Caco-2 (cell line): ENCODE data around the gene PPFIBP2. TPM values are rescaled to one million over a fixed set of nuclear protein-coding genes. Genes with fewer than 3 reads are reported as not detected.

ENCODE experiments used
- BruUV-seq: library from RNA; stranded (reverse); fragments of 400-500 nt; replicated peaks from 2 replicates; lab custom pipeline; 2021; lab: Mats Ljungman, UMichigan
- CTCF ChIA-PET: fragments of 300-600 bp; sonication (Branson Sonifier 250); formaldehyde crosslinking; loops from one replicate; lab custom pipeline; 2022; ENCODE audit warnings: antibody characterized with exemption; lab: Charles Lee
- POLR2A ChIA-PET: fragments of 300-600 bp; sonication (Branson Sonifier 250); formaldehyde crosslinking; loops from one replicate; lab custom pipeline; 2022; ENCODE audit warnings: antibody characterized with exemption; lab: Charles Lee
- DNase-seq, 2 experiments: peaks; one replicate each; pipeline versions ENCODE4 v3.0.0 to v3.0.0-alpha.2; 2020 to 2022
- H3K27me3 ChIP-seq: replicated peaks from 2 replicates; pipeline ENCODE4 v1.6.0; 2011; ENCODE audit warnings: low read length; ENCODE audit not compliant: control insufficient read depth, insufficient read depth
- H3K36me3 ChIP-seq: 2 replicates; pipeline ENCODE4 v1.5.1; 2011; ENCODE audit warnings: low read length; ENCODE audit not compliant: control insufficient read depth, insufficient read depth
- H3K4me1 ChIP-seq: fragments of 250-450 bp; sonication (Bioruptor Pico); 2 replicates; pipeline ENCODE4 v1.5.1; 2020; ENCODE audit warnings: mild to moderate bottlenecking
- H3K4me3 ChIP-seq: 2 replicates; pipeline ENCODE4 v1.5.1; 2011; ENCODE audit warnings: low read depth, mild to moderate bottlenecking, control low read depth, low read length
- H3K9me3 ChIP-seq: fragments of 250-450 bp; sonication (Bioruptor Pico); 2 replicates; pipeline ENCODE4 v1.5.1; 2020; ENCODE audit warnings: mild to moderate bottlenecking, moderate library complexity
- H3K27ac Mint-ChIP-seq: one replicate; pipeline ENCODE4 v1.8.0; 2022; ENCODE audit warnings: mixed read lengths; ENCODE audit not compliant: unreplicated experiment
- H3K27me3 Mint-ChIP-seq: one replicate; pipeline ENCODE4 v1.8.0; 2022; ENCODE audit warnings: mixed read lengths; ENCODE audit not compliant: insufficient read depth, unreplicated experiment
- H3K36me3 Mint-ChIP-seq: one replicate; pipeline ENCODE4 v1.8.0; 2022; ENCODE audit warnings: mild to moderate bottlenecking, mixed read lengths; ENCODE audit not compliant: insufficient read depth, unreplicated experiment
- H3K4me1 Mint-ChIP-seq: one replicate; pipeline ENCODE4 v1.8.0; 2022; ENCODE audit warnings: low read depth, mixed read lengths; ENCODE audit not compliant: unreplicated experiment
- H3K4me3 Mint-ChIP-seq: one replicate; pipeline ENCODE4 v1.8.0; 2022; ENCODE audit warnings: mild to moderate bottlenecking, moderate library complexity, mixed read lengths; ENCODE audit not compliant: unreplicated experiment
- H3K9me3 Mint-ChIP-seq: one replicate; pipeline ENCODE4 v1.8.0; 2022; ENCODE audit warnings: mixed read lengths; ENCODE audit not compliant: unreplicated experiment
- CTCF ChIP-seq, 2 experiments: fragments of 200-600 bp in 1 of 2; IDR thresholded peaks; 1 replicate in 1 of 2; 2 replicates in 1 of 2; pipeline versions ENCODE4 v1.5.1 to v1.8.0; 2011 to 2022; ENCODE audit warnings: antibody characterized with exemption in 1 of 2, control low read depth in 1 of 2, inconsistent platforms in 1 of 2, low read depth in 1 of 2, low read length in 1 of 2, mild to moderate bottlenecking in 1 of 2, moderate library complexity in 1 of 2; ENCODE audit not compliant: insufficient read depth in 1 of 2, severe bottlenecking in 1 of 2, unreplicated experiment in 1 of 2
- intact Hi-C: fragments of 100-400 bp; cut with micrococcal nuclease; formaldehyde crosslinking; loops from one replicate; pipeline ENCODE4 v1.10.0; 2022; ENCODE audit not compliant: unreplicated experiment
- total RNA-seq: library from RNA; stranded (reverse); gene quantifications from 2 replicates; pipeline ENCODE4 v1.2.3, GENCODE V29; 2022

PPFIBP2 gene
- total RNA-seq, 1 experiment from 2014 or later = 72.5 TPM

- H3K4me3 Mint-ChIP-seq = no peak overlapping the region
- H3K27ac Mint-ChIP-seq = peak overlapping the region; percentile 9
- peaks cover 82% of the 10 kb centered on the region for H3K36me3 Mint-ChIP-seq
- no peaks in the 10 kb centered on the region for H3K27me3 Mint-ChIP-seq
- H3K4me1 Mint-ChIP-seq = peaks cover 19% of the 10 kb centered on the region
- CTCF ChIA-PET = no interaction called here
- H3K9me3 Mint-ChIP-seq = no peaks in the 10 kb centered on the region
- DNase-seq = no peak
- Histone ChIP-seq H3K36me3 (peaks cover 7% of the 10 kb centered on the region), H3K4me3 (no peak overlapping the region), H3K9me3 (no peaks in the 10 kb centered on the region), H3K4me1 (no peaks in the 10 kb centered on the region), H3K27me3 (no peaks in the 10 kb centered on the region)
- no TSS peak for BruUV-seq
- TF ChIP-seq CTCF (IDR thresholded peaks at IDR 0.05; ENCODE audit: insufficient read depth in 1 of 2, low read depth in 1 of 2, low read length in 1 of 2, severe bottlenecking in 1 of 2, unreplicated experiment in 1 of 2) = no peak
- intact Hi-C loops = no loop called here
- POLR2A ChIA-PET = no interaction called here
These were observed 127.0 kb downstream of the PPFIBP2 start for GRCh38 chr11:7640816-7641215.

GRCh38 chr11:7642747-7643146 is 128.9 kb downstream of the PPFIBP2 start:
- CTCF ChIA-PET = interaction anchor here (0.8 to 1.7 kb wide), 2 partner anchors 14 to 71 kb away, joined by 3 to 6 read pairs; no protein-coding TSS in a partner anchor
- no peak overlapping the region for H3K4me3 Mint-ChIP-seq

GRCh38 chr11:7643314-7643713 is 129.5 kb downstream of the PPFIBP2 start:
- POLR2A ChIA-PET = no interaction called here
- no peak overlapping the region for H3K4me3 ChIP-seq
- H3K9me3 ChIP-seq = no peaks in the 10 kb centered on the region
- DNase-seq = no peak
- peaks cover 4% of the 10 kb centered on the region; the same call in 1 of the 2 replicates for H3K4me1 ChIP-seq
- no peak for TF ChIP-seq CTCF (IDR thresholded peaks at IDR 0.05; ENCODE audit: insufficient read depth in 1 of 2, low read depth in 1 of 2, low read length in 1 of 2, severe bottlenecking in 1 of 2, unreplicated experiment in 1 of 2)
- Mint-ChIP-seq H3K36me3 (peaks cover 77% of the 10 kb centered on the region), H3K27me3 (no peaks in the 10 kb centered on the region), H3K27ac (no peak overlapping the region), H3K9me3 (no peaks in the 10 kb centered on the region), H3K4me1 (peaks cover 19% of the 10 kb centered on the region), H3K4me3 (no peak overlapping the region)
- H3K36me3 ChIP-seq = peaks cover 7% of the 10 kb centered on the region
- intact Hi-C loops = no loop called here
- CTCF ChIA-PET = interaction anchor here (0.8 to 1.7 kb wide), 2 partner anchors 14 to 71 kb away, joined by 3 to 6 read pairs; no protein-coding TSS in a partner anchor
- no peaks in the 10 kb centered on the region for H3K27me3 ChIP-seq
- no TSS peak for BruUV-seq

More at GRCh38 chr11:7642747-7643146, 128.9 kb downstream of the PPFIBP2 start:
- Mint-ChIP-seq H3K27ac (no peak overlapping the region), H3K4me1 (peaks cover 19% of the 10 kb centered on the region), H3K36me3 (peaks cover 76% of the 10 kb centered on the region), H3K9me3 (no peaks in the 10 kb centered on the region), H3K27me3 (no peaks in the 10 kb centered on the region)
- Histone ChIP-seq H3K4me1 (peaks cover 4% of the 10 kb centered on the region; the same call in 1 of the 2 replicates), H3K36me3 (peaks cover 5% of the 10 kb centered on the region), H3K9me3 (no peaks in the 10 kb centered on the region), H3K4me3 (no peak overlapping the region), H3K27me3 (no peaks in the 10 kb centered on the region)
- BruUV-seq = no TSS peak
- DNase-seq = no peak
- POLR2A ChIA-PET = no interaction called here
- intact Hi-C loops = no loop called here
- TF ChIP-seq CTCF (IDR thresholded peaks at IDR 0.05; ENCODE audit: insufficient read depth in 1 of 2, low read depth in 1 of 2, low read length in 1 of 2, severe bottlenecking in 1 of 2, unreplicated experiment in 1 of 2) = no peak
